ENCODE data around the gene CRACR2B. TPM values are rescaled to one million over a fixed set of nuclear protein-coding genes. Genes with fewer than 3 reads are reported as not detected.

The CRACR2B gene
- total and polyA plus RNA-seq, 2 of the 13 experiments (the other 11 are each of a cell fraction or from before 2014, with no cell fraction given): 14.9 to 21.0 TPM

DNA sequence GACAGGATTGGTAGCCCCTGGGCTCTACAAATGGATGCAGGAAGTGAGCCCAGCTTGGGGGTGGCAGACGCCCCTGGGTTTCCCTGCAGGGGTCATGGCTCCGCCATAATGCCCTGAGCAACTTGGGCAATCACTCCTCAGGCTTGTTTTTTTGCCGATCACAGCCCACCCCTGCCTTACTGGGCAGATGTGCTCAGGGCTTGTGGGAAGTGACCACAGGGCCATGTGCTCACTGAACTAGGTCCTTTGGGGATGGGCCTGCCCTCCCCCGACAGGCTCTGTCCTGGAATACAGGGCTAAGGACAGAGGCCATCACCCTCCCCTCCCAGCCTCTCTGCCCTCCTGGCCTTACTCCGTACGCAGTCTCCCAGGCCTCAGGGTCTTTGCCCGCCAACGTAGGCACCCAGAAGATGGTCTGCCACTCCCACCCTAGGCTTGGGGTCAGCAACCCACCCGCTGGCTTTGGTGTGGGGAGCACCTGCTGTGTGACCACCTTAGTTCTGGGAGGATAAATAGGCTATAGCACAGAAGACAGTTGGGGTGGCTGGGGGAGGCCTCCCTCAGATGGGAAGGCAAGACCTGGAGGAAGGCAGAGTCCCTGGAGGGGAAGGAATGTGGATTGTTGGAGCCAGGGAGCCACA lies 14.1 kb upstream of the CRACR2B start (continued):
- TF ChIP-seq, protein P1, sequence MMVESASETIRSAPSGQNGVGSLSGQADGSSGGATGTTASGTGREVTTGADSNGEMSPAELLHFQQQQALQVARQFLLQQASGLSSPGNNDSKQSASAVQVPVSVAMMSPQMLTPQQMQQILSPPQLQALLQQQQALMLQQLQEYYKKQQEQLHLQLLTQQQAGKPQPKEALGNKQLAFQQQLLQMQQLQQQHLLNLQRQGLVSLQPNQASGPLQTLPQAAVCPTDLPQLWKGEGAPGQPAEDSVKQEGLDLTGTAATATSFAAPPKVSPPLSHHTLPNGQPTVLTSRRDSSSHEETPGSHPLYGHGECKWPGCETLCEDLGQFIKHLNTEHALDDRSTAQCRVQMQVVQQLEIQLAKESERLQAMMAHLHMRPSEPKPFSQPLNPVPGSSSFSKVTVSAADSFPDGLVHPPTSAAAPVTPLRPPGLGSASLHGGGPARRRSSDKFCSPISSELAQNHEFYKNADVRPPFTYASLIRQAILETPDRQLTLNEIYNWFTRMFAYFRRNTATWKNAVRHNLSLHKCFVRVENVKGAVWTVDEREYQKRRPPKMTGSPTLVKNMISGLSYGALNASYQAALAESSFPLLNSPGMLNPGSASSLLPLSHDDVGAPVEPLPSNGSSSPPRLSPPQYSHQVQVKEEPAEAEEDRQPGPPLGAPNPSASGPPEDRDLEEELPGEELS (CRISPR knock-in tag; IDR thresholded peaks at IDR 0.05): no peak
- TF ChIP-seq ZSCAN25 (CRISPR knock-in tag; IDR thresholded peaks at IDR 0.05) (no peak), PHF20 (CRISPR knock-in tag; IDR thresholded peaks at IDR 0.05) (no peak), ZNF672 (CRISPR knock-in tag; IDR thresholded peaks at IDR 0.05) (no peak), HNRNPLL (IDR thresholded peaks at IDR 0.05; ENCODE audit: low read depth, low read length, poor library complexity, severe bottlenecking) (no peak), ZNF605 (CRISPR knock-in tag; IDR thresholded peaks at IDR 0.05) (no peak), ZNF251 (CRISPR knock-in tag; IDR thresholded peaks at IDR 0.05) (no peak), ZNF354B (CRISPR knock-in tag; IDR thresholded peaks at IDR 0.05) (no peak), RORA (CRISPR knock-in tag; IDR thresholded peaks at IDR 0.05) (no peak), ZNF550 (CRISPR knock-in tag; IDR thresholded peaks at IDR 0.05; ENCODE audit: borderline replicate concordance) (no peak), ZSCAN30 (CRISPR knock-in tag; IDR thresholded peaks at IDR 0.05) (no peak), POLR2AphosphoS5 (IDR thresholded peaks at IDR 0.05; ENCODE audit: low read depth, low read length) (peak; percentile 33; the same call in 1 of the 2 replicates), PPARG (CRISPR knock-in tag; conservative IDR thresholded peaks at IDR 0.05) (no peak), SRSF1 (optimal IDR thresholded peaks at IDR 0.05; ENCODE audit: low read depth, low read length) (no peak), ZNF350 (CRISPR knock-in tag; IDR thresholded peaks at IDR 0.05; ENCODE audit: borderline replicate concordance, low read depth) (no peak), KDM1A (CRISPR knock-in tag; IDR thresholded peaks at IDR 0.05) (no peak), SRSF4 (IDR thresholded peaks at IDR 0.05; ENCODE audit: low read depth, low read length, poor library complexity, severe bottlenecking) (no peak)
- TF ChIP-seq, protein P2, sequence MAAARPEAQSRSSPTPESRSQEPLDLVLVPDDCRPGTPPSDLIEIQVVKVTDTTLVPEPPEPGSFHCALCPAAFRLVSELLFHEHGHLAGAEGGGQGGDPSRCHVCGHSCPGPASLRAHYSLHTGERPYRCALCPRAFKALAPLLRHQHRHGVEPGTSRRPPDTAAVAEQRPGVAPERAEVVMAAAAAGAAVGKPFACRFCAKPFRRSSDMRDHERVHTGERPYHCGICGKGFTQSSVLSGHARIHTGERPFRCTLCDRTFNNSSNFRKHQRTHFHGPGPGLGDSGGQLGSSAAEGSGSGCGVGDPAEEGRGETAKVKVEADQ (CRISPR knock-in tag; IDR thresholded peaks at IDR 0.05; ENCODE audit: borderline replicate concordance): no peak
- TF ChIP-seq, protein P3, sequence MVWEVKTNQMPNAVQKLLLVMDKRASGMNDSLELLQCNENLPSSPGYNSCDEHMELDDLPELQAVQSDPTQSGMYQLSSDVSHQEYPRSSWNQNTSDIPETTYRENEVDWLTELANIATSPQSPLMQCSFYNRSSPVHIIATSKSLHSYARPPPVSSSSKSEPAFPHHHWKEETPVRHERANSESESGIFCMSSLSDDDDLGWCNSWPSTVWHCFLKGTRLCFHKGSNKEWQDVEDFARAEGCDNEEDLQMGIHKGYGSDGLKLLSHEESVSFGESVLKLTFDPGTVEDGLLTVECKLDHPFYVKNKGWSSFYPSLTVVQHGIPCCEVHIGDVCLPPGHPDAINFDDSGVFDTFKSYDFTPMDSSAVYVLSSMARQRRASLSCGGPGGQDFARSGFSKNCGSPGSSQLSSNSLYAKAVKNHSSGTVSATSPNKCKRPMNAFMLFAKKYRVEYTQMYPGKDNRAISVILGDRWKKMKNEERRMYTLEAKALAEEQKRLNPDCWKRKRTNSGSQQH (CRISPR knock-in tag; IDR thresholded peaks at IDR 0.05; ENCODE audit: low read depth): no peak
- TF ChIP-seq, protein P4, sequence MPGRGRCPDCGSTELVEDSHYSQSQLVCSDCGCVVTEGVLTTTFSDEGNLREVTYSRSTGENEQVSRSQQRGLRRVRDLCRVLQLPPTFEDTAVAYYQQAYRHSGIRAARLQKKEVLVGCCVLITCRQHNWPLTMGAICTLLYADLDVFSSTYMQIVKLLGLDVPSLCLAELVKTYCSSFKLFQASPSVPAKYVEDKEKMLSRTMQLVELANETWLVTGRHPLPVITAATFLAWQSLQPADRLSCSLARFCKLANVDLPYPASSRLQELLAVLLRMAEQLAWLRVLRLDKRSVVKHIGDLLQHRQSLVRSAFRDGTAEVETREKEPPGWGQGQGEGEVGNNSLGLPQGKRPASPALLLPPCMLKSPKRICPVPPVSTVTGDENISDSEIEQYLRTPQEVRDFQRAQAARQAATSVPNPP (CRISPR knock-in tag; IDR thresholded peaks at IDR 0.05): no peak
- TF ChIP-seq, protein P5, sequence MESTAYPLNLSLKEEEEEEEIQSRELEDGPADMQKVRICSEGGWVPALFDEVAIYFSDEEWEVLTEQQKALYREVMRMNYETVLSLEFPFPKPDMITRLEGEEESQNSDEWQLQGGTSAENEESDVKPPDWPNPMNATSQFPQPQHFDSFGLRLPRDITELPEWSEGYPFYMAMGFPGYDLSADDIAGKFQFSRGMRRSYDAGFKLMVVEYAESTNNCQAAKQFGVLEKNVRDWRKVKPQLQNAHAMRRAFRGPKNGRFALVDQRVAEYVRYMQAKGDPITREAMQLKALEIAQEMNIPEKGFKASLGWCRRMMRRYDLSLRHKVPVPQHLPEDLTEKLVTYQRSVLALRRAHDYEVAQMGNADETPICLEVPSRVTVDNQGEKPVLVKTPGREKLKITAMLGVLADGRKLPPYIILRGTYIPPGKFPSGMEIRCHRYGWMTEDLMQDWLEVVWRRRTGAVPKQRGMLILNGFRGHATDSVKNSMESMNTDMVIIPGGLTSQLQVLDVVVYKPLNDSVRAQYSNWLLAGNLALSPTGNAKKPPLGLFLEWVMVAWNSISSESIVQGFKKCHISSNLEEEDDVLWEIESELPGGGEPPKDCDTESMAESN (CRISPR knock-in tag; conservative IDR thresholded peaks at IDR 0.05): no peak
- TF ChIP-seq, protein P6, sequence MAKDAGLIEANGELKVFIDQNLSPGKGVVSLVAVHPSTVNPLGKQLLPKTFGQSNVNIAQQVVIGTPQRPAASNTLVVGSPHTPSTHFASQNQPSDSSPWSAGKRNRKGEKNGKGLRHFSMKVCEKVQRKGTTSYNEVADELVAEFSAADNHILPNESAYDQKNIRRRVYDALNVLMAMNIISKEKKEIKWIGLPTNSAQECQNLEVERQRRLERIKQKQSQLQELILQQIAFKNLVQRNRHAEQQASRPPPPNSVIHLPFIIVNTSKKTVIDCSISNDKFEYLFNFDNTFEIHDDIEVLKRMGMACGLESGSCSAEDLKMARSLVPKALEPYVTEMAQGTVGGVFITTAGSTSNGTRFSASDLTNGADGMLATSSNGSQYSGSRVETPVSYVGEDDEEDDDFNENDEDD (CRISPR knock-in tag; IDR thresholded peaks at IDR 0.05; ENCODE audit: borderline replicate concordance): no peak

All from HepG2 (cell line).